Measurements from ENCODE around the gene PKD1. TPM values are rescaled to one million over a fixed set of nuclear protein-coding genes. Genes with fewer than 3 reads are reported as not detected.

The PKD1 gene
- total RNA-seq, 1 experiment from 2014 or later, result 82.0 TPM

GRCh38 chr16:2149630-2150417, 14.1 kb upstream of the PKD1 start:
- Mint-ChIP-seq H3K27ac (ENCODE audit: unreplicated experiment) (peak overlapping the region; percentile 61), H3K4me1 (ENCODE audit: low read depth, unreplicated experiment) (peaks cover 11% of the 10 kb centered on the region), H3K36me3 (ENCODE audit: insufficient read depth, unreplicated experiment) (peaks cover 72% of the 10 kb centered on the region), H3K9me3 (ENCODE audit: low read depth, unreplicated experiment) (no peaks in the 10 kb centered on the region), H3K27me3 (ENCODE audit: unreplicated experiment) (peaks cover 2% of the 10 kb centered on the region), H3K4me3 (ENCODE audit: low read depth, unreplicated experiment) (peak overlapping the region; percentile 61)
- CTCF ChIA-PET, result interaction anchor here (0.6 kb wide), 2 partner anchors 674 to 1447 kb away, joined by 4 read pairs; no protein-coding TSS in a partner anchor
- intact Hi-C loops (cut with micrococcal nuclease; ENCODE audit: unreplicated experiment), result no loop called here
- DNase-seq, result no peak
- BruUV-seq (replicated peaks), result no TSS peak
- no peak for TF ChIP-seq CTCF (IDR thresholded peaks at IDR 0.05; ENCODE audit: unreplicated experiment)

GRCh38 chr16:2148714-2149629, 13.3 kb upstream of the PKD1 start:
- CTCF ChIA-PET, result interaction anchor here (0.7 to 1.6 kb wide), 3 partner anchors 71 to 140 kb away, joined by 3 to 7 read pairs (median 4); no protein-coding TSS in a partner anchor
- no TSS peak for BruUV-seq (replicated peaks)

GRCh38 chr16:2147981-2148671, 12.4 kb upstream of the PKD1 start, which contains the start of gene RAB26:
RAB26 (plus strand) TSS chr16:2148625; CDS start chr16:2148784, 159 bp downstream.
- Mint-ChIP-seq H3K4me1 (ENCODE audit: low read depth, unreplicated experiment) (peaks cover 11% of the 10 kb centered on the region), H3K27ac (ENCODE audit: unreplicated experiment) (peak within 1 kb of the TSS; percentile 61), H3K4me3 (ENCODE audit: low read depth, unreplicated experiment) (peak within 1 kb of the TSS; percentile 61), H3K27me3 (ENCODE audit: unreplicated experiment) (no peaks in the 10 kb centered on the region), H3K36me3 (ENCODE audit: insufficient read depth, unreplicated experiment) (peaks cover 61% of the 10 kb centered on the region), H3K9me3 (ENCODE audit: low read depth, unreplicated experiment) (no peaks in the 10 kb centered on the region)
- no TSS peak for BruUV-seq (replicated peaks)
- CTCF ChIA-PET, result interaction anchor here (0.6 to 1.6 kb wide), 3 partner anchors 125 to 663 kb away, joined by 4 to 7 read pairs (median 6); no protein-coding TSS in a partner anchor
- intact Hi-C loops (cut with micrococcal nuclease; ENCODE audit: unreplicated experiment), result no loop called here
- no peak for TF ChIP-seq CTCF (IDR thresholded peaks at IDR 0.05; ENCODE audit: unreplicated experiment)
- DNase-seq, result peak; percentile 96

More at GRCh38 chr16:2148714-2149629, 13.3 kb upstream of the PKD1 start:
- intact Hi-C loops (cut with micrococcal nuclease; ENCODE audit: unreplicated experiment), result no loop called here
- no peak for TF ChIP-seq CTCF (IDR thresholded peaks at IDR 0.05; ENCODE audit: unreplicated experiment)
- H3K9me3 Mint-ChIP-seq (ENCODE audit: low read depth, unreplicated experiment), result no peaks in the 10 kb centered on the region
- H3K27me3 Mint-ChIP-seq (ENCODE audit: unreplicated experiment), result no peaks in the 10 kb centered on the region
- H3K4me3 Mint-ChIP-seq (ENCODE audit: low read depth, unreplicated experiment), result peak overlapping the region; percentile 61
- H3K36me3 Mint-ChIP-seq (ENCODE audit: insufficient read depth, unreplicated experiment), result peaks cover 70% of the 10 kb centered on the region
- peak overlapping the region; percentile 61 for H3K27ac Mint-ChIP-seq (ENCODE audit: unreplicated experiment)
- peaks cover 11% of the 10 kb centered on the region for H3K4me1 Mint-ChIP-seq (ENCODE audit: low read depth, unreplicated experiment)
- DNase-seq, result peak; percentile 53

GRCh38 chr16:2147378-2147777, 11.7 kb upstream of the PKD1 start:
- no peaks in the 10 kb centered on the region for H3K9me3 Mint-ChIP-seq (ENCODE audit: low read depth, unreplicated experiment)
- peaks cover 11% of the 10 kb centered on the region for H3K4me1 Mint-ChIP-seq (ENCODE audit: low read depth, unreplicated experiment)
- peak overlapping the region; percentile 61 for H3K4me3 Mint-ChIP-seq (ENCODE audit: low read depth, unreplicated experiment)
- DNase-seq, result no peak
- no peak overlapping the region for H3K27ac Mint-ChIP-seq (ENCODE audit: unreplicated experiment)
- CTCF ChIA-PET, result interaction anchor here (1.2 to 1.6 kb wide), 2 partner anchors 125 to 139 kb away, joined by 4 to 7 read pairs; no protein-coding TSS in a partner anchor
- no peaks in the 10 kb centered on the region for H3K27me3 Mint-ChIP-seq (ENCODE audit: unreplicated experiment)
- no peak for TF ChIP-seq CTCF (IDR thresholded peaks at IDR 0.05; ENCODE audit: unreplicated experiment)
- H3K36me3 Mint-ChIP-seq (ENCODE audit: insufficient read depth, unreplicated experiment), result peaks cover 54% of the 10 kb centered on the region
- BruUV-seq (replicated peaks), result no TSS peak
- intact Hi-C loops (cut with micrococcal nuclease; ENCODE audit: unreplicated experiment), result no loop called here
